Measurements from ENCODE around the gene CARD14.
"Not testable (repeated sequence)": the region's sequence is repeated elsewhere in the genome, so short reads cannot be mapped to it uniquely, and the experiment has no call there.

The CARD14 gene

DNA sequence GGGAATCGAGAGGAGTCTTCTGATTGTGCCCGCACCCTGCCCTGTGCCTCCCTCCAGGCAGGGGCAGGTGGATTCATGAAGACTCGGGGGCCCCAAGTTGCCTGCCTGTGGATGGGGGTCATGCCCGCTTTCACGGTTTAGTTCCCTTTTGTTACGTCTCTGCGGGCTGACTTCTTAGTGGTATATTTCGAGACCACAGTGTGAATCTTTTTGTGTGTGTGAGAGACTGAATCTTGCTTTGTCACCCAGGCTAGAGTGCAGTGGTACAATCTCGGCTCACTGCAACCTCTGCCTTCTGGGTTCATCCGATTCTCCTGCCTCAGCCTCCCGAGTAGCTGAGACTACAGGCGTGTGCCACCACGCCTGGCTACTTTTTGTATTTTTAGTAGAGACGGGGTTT lies 72.7 kb downstream of the CARD14 start:
- no peak for DNase-seq (ENCODE audit: low read depth, low spot score)
- H3K4me3 ChIP-seq (ENCODE audit: low read length), result no peak overlapping the region

DNA sequence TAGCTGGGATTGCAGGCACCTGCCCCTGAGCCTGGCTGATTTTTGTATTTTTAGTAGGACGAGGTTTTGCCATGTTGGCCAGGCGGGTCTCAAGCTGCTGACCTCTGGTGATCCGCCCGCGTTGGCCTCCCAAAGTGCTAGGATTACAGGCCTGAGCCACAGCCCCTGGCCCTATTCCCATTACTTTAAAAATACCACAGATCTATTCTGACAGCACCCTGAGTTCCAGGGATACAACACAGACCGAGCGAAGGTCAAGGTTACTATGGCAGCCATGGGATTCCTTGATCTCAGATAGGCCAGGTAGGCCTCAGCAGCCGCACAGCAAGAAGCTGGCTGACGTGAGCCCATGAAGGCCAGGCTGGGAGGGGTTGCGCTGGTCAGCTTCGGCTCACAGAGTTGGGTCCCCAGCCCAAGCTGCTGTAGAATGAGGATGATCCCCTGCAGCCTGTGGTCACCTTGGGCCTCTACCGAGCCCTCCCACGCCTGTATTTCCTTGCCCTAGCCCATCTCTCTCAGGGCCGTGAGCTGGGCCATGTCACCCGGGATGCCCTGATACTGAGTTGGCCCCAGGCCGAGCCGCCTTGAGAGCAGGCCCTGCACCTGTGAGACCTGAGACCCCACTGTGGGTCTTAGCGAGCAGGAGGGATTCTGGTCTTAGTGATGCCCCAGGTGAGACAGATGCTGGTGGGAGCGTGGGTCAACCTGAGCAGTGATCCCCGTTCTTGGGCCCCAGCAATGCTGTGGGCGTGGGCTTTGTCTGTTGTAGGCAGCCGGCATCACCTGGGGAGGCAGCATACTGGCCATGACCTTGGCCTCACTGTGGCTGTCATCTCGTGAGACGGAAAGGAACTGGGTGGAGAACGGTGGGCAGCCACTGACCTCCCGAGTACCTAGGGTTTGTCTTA lies 74.0 kb downstream of the CARD14 start:
- no peak overlapping the region for H3K4me3 ChIP-seq (ENCODE audit: low read length)
- DNase-seq (ENCODE audit: low read depth, low spot score), result no peak

DNA sequence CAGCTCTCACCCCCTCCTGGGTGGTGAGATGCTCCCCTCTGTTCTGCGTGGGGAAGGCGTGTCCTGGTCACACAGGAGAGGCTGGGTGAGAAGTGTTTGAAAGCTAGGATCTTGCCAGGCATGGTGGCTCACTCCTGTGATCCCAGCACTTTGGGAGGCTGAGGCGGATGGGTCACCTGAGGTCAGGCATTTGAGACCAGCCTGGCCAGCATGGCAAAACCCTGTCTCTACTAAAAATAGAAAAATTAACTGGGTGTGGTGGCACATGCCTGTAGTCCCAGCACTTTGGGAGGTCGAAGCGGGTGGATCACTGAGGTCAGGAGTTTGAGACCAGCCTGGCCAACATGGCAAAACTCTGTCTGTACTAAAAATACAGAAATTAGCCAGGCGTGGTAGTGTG lies 74.6 kb downstream of the CARD14 start:
- not testable (repeated sequence) for DNase-seq (ENCODE audit: low read depth, low spot score); H3K4me3 ChIP-seq (ENCODE audit: low read length)

DNA sequence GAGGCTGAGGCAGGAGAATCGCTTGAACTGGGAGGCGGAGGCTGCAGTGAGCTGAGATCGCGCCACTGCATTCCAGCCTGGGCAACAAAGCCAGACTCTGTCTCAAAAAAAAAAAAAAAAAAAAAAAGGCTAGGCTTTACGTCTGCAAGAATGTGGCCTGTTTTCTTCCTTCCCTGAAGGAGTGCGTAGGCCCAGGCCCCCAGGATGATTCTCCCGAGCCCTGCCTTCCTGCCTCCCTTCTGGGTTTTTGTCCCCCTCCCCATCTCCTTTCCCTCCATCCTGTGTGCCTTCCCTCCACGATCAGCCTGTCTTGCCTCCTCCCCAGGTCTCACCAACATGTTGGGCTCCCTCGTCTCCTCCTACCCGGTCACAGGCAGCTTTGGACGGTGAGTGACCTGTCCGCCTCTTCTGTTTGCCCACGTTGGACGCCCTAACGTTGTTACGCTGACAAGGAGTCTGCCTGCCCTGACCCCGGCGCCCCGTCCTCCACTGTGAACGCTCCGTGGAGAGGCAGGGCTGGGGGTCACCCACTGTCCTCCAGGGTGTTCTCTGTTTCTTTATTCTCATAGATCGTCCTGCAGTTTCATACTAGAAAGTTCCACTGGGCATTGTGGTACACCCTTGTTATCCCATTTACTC lies 75.2 kb downstream of the CARD14 start:
- DNase-seq (ENCODE audit: low read depth, low spot score), result no peak
- no peak overlapping the region for H3K4me3 ChIP-seq (ENCODE audit: low read length)

DNA sequence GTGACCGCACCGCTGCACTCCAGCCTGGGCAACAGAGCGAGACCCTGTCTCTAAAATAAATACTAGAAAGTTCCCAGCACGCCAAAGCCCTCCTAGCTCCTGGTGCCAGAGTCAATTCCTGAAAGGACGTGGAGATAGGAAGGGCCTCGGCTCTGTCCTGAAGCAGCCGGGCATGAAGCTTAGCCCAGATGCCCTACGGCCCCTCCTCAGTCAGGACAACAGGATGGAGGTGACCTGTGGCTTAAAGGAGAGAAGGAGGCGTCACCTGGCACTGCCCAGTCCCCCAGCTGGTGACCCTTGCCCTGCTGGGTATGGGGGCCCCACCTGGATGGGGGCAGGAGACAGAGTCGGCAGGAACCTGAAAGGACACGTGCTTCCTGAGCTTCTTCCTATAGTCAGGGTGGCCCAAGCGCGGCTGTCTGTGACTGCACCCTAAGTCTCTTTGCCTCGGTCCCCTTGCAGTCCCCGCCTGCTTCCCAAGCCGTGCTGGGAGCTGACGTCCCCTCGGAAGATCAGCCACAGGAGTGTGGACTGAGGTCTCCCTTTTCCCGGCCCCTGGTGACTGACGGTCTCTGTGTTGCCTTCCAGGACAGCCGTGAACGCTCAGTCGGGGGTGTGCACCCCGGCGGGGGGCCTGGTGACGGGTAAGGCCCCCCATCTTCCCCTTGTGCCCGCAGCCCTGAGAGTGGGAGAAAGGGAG lies 75.9 kb downstream of the CARD14 start:
- no peak overlapping the region for H3K4me3 ChIP-seq (ENCODE audit: low read length)
- no peak for DNase-seq (ENCODE audit: low read depth, low spot score)

DNA sequence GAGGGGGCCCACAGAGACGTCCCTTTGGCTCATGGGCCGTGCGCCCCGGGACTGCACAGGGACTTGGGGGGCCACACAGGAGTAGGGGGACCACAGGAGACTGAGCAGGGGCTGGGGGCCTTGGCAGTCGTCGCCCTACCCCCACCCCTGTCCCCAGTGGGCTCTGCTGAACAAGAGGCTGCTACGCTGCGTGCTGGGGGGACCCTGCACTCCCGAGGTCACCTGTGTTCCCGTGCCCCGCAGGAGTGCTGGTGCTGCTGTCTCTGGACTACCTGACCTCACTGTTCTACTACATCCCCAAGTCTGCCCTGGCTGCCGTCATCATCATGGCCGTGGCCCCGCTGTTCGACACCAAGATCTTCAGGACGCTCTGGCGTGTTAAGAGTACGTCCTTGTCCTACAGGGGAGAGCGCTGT lies 76.4 kb downstream of the CARD14 start:
- no peak for DNase-seq (ENCODE audit: low read depth, low spot score)
- H3K4me3 ChIP-seq (ENCODE audit: low read length), result no peak overlapping the region

DNA sequence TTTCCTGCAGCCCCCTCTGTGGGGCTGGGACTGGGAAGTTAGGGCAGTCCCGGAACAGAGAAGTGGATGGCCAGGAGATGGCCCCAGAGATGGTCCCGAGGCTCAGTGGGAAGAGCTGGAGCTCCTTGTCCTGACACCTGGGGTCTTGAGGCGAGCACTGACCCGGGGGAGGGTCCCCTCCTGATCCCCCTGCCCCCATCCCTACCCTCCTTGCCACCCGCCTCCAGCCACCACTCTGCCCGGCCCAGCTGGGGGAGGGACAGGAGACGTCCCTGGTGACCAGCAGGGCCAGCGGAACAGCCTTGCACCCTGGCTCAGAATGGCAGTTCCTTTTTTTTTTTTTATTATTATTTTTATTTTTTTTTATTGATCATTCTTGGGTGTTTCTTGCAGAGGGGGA lies 76.9 kb downstream of the CARD14 start:
- no peak for DNase-seq (ENCODE audit: low read depth, low spot score)

DNA sequence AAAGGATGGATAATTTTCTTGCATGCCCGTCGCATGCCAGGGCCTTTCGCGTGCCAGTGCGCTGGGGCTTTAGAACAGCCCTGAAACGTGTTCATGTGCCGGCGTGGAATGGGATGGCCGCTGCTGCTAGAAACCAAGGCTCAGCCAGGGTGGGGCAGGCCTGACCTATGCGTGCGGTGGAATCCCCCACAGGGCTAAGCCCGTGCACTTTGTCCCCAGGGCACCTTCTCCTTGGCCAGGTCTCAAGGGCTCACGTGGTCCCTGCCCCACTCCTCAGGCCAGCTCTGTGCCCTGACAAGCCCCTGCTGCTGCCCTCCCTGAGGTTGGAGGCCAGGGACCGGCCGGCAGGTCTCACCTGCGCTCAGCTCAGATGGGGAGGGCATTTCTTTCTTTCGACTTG lies 77.7 kb downstream of the CARD14 start:
- no peak for DNase-seq (ENCODE audit: low read depth, low spot score)
- H3K4me3 ChIP-seq (ENCODE audit: low read length), result no peak overlapping the region

More for the DNA sequence above, 76.9 kb downstream of the CARD14 start:
- H3K4me3 ChIP-seq (ENCODE audit: low read length), result no peak overlapping the region

DNA sequence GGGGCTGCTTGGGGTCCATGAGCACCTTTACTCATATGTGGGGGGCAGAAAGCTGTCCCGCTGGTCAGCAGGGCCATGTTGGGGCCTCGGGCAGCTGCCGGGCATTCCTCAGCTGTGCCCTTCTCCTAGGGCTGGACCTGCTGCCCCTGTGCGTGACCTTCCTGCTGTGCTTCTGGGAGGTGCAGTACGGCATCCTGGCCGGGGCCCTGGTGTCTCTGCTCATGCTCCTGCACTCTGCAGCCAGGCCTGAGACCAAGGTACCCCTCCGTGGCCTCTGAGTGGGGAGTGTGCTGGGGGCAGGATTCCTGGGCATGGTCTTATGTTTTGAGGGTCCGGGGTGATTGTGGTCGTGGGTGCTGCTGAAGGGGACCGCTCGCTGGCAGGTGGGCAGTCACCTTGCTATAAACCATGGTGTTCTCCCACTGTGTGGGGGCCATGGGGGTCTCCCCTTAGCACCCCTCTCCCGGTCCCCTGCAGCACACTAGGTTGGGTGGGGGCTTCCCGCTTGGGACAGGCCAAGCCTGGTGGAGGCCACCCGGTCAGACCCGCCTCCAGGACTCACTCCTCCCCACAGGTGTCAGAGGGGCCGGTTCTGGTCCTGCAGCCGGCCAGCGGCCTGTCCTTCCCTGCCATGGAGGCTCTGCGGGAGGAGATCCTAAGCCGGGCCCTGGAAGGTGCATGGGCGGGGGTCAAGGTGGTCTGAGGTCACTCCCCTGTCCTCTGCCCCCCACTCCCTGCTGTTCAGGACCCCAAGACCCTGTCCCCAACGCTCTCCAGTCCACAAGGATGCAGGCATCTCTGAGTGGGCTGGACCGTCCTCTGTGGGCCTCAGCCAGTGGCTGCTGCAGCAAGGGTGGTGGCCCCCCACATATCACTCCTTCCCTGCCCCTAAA lies 78.4 kb downstream of the CARD14 start:
- no peak overlapping the region for H3K4me3 ChIP-seq (ENCODE audit: low read length)
- no peak for DNase-seq (ENCODE audit: low read depth, low spot score)

DNA sequence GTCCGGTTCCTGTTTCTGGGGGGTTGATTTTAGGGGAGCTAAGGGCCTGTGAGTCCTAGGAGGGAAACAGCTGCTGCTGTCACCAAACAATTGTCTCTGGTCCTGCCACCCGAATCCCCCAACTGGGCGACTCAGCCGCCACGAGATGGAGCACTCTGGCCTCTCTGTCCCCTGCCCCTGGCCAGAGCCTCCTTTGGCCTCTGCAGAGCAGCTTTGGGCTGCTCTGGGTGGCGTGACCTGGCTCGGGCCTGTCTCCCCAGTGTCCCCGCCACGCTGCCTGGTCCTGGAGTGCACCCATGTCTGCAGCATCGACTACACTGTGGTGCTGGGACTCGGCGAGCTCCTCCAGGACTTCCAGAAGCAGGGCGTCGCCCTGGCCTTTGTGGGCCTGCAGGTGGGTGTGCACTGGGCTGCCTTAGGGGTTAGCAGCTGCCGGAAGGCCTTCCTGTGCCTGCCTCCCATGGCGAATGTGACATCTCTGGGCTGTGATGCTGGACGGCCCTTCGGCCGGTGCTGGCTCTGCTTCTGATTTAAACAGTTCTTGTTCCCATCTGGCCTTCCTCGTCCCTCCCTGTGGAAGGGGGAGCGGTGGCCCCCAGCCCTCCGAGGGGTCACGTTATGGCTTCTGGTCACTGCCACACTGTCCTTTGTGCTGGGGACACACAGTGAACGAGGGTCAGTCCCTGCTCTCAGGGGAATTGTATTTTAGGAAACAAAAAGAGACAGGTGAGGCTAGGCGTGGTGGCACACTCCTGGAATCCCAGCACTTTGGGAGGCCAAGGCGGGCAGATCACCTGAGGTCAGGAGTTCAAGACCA lies 79.3 kb downstream of the CARD14 start:
- DNase-seq (ENCODE audit: low read depth, low spot score), result no peak
- H3K4me3 ChIP-seq (ENCODE audit: low read length), result no peak overlapping the region

DNA sequence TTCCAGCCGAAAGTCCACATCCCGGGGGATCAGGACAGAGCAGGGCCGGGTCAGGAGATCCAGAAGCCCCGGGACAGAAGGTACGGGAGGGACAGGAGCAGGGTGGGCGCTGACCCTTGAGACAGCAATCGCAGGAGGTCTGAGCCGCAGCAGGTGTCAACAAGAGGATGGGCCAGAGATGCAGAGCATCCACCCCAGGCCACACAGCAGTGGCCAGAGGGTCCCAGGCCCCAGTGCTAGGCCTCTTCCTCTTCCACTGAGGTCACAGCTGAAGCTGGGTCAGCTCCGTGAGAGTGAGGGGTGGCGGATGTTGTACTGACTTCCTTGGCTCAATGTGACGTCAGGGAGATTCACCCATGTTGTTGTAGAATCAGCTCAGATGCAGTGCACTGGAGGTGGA lies 82.1 kb downstream of the CARD14 start:
- H3K4me3 ChIP-seq (ENCODE audit: low read length), result no peak overlapping the region
- no peak for DNase-seq (ENCODE audit: low read depth, low spot score)

DNA sequence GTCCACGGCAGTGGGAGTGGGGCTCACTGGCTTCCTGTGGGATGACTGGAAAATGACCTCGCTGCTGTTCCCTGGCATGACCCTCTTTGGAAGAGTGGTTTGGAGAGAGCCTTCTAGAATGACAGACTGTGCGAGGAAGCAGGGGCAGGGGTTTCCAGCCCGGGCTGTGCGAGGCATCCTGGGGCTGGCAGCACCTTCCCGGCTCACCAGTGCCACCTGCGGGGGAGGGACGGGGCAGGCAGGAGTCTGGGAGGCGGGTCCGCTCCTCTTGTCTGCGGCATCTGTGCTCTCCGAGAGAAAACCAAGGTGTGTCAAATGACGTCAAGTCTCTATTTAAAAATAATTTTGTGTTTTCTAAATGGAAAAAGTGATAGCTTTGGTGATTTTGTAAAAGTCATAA lies 83.0 kb downstream of the CARD14 start:
- no peak overlapping the region for H3K4me3 ChIP-seq (ENCODE audit: low read length)
- DNase-seq (ENCODE audit: low read depth, low spot score), result no peak

DNA sequence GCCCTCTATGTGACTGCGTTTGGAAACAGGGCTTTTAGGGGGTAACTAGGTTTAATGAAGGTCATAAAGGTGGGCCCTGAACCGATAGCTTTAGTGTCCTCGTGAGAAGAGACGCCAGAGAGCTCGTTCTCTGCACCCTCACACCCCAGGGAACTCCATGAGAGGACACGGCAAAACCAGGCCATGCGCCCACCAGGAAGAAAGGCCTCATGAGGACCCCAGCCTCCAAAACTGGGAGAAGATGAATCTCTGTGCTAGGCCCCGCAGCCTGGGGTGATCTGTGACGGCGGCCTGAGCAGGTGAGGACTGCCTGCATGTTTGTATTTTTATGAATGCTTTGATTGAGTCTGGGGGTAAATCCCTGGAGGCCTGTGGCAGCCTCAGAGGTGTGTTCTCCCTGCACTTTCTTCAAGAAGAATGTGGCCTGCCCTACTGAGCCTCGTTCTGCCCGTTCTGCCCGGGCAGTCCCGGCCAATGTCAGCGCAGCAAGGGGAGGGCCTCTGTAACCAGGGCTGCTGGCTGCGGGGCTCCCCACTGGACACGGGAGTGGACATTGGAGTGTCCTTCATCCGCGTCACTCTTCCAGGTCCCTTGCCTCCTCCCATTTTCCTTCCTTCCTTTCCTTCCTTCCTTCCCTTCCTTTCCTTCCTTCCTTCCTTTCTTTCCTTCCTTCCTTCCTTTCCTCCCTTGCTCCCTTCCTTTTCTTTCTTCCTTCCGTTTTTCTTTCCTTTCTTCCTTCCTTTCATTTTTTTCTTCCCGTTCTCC lies 84.0 kb downstream of the CARD14 start:
- no peak overlapping the region for H3K4me3 ChIP-seq (ENCODE audit: low read length)
- no peak for DNase-seq (ENCODE audit: low read depth, low spot score)

DNA sequence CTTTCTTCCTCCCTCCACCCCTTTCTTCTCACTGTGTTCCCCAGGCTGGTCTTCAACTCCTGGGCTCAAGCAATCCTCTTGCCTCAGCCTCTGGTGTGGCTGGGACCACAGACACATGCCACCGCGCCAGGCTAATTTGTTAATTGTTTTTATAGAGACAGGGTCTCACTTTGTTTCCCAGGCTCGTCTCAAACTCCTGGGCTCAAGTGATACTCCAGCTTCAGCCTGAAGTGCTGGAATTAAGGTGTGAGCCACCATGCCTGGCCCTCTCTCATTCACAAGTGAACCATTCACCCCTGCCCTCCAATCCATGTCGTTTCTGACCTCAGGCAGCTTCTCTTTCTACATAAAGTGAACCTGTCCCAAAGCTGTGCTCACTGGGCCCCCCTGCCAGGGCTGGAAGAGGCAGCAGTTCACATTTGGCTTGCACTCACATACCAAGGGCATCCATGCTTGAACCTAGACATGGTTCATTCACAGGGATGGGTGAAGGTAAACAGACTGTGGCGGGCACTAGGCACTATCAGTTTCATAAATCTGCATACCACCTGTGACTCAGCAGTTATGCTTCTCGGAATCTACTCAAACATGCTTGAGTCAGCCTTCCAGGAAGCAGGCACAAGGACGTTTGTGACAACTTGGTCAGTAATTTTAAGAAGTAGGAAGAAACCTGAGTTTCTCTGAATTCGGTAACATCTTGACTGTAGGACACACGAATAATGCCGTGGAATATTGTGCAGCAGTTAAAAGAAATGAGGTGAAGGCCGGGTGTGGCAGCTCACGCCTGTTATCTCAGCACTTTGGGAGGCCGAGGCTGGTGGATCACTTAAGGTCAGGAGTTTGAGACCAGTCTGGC lies 84.8 kb downstream of the CARD14 start:
- DNase-seq (ENCODE audit: low read depth, low spot score), result no peak
- H3K4me3 ChIP-seq (ENCODE audit: low read length), result no peak overlapping the region

DNA sequence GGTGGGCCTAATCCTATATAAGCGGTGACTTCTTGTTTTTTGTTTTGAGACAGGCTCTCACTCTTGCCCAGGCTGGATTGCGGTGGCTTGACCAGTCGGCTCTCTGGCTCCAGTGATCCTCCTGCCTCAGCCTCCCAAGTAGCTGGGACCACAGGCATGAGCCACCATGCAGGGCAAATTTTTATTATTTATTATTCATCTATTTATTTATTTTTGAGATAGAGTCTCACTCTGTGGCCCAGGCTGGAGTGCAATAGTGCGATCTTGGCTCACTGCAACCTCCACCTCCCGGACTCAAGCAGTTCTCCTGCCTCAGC lies 86.2 kb downstream of the CARD14 start:
- H3K4me3 ChIP-seq (ENCODE audit: low read length), result no peak overlapping the region
- DNase-seq (ENCODE audit: low read depth, low spot score), result no peak

DNA sequence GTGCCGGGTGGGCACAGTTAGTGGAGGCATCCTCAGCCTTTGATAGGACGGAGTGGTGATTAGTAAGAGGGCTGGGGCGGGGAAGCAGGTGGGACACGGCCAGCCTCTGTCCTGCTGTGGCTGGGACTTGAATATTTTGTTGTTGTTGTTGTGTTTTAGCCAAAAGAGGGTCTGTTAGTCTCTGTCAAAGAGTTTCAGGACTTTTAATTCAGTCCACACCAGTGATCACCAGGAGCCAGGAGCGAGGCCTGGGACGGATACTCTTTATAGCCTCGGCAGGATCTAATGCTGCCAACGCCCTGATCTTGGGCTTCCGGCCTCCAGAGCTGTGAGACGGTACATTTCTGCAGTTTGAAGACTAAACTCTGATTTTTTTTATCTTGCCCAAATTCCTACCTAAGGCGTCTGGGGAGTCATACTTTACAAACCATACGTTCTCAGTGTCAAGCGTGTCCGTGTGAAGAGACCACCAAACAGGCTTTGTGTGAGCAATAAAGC lies 87.9 kb downstream of the CARD14 start:
- no peak for DNase-seq (ENCODE audit: low read depth, low spot score)
- no peak overlapping the region for H3K4me3 ChIP-seq (ENCODE audit: low read length)

DNA sequence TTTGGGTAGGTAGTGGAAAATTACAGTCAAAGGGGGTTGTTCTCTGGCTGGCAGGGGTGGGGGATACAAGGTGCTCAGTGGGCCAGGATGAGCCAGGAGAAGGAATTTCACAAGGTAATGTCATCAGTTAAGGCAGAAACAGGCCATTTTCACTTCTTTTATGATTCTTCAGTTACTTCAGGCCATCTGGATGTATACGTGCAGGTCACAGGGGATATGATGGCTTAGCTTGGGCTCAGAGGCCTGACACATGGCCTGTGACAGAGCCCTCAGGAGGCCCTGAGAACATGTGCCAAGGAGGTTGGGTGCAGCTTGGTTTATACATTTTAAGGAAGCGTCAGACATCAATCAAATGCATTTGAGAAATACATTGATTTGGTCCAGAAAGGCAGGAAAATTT lies 88.5 kb downstream of the CARD14 start:
- H3K4me3 ChIP-seq (ENCODE audit: low read length); DNase-seq (ENCODE audit: low read depth, low spot score): not testable (repeated sequence)
